ENCODE data around the gene SLC52A3. TPM values are rescaled to one million over a fixed set of nuclear protein-coding genes. Genes with fewer than 3 reads are reported as not detected.
"Not testable (repeated sequence)": the region's sequence is repeated elsewhere in the genome, so short reads cannot be mapped to it uniquely, and the experiment has no call there.

SLC52A3 gene
- total RNA-seq (2014; rRNA removed; shearing (Covaris generic); ENCODE audit: low replicate concordance), result 3.6 and 6.5 TPM in 2 replicates

GRCh38 chr20:768426-768978 is at the start of gene SLC52A3:
TSS of gene SLC52A3 (minus strand) at chr20:768500. CDS start at chr20:765774, 2,726 bp downstream.
- DNase-seq (ENCODE audit: low read depth), result peak; percentile 95
- in situ Hi-C loops (cut with HindIII; ENCODE audit: low pct_unique_long_range_greater_than_20kb, low sequenced_read_pairs), result no loop called here

DNA sequence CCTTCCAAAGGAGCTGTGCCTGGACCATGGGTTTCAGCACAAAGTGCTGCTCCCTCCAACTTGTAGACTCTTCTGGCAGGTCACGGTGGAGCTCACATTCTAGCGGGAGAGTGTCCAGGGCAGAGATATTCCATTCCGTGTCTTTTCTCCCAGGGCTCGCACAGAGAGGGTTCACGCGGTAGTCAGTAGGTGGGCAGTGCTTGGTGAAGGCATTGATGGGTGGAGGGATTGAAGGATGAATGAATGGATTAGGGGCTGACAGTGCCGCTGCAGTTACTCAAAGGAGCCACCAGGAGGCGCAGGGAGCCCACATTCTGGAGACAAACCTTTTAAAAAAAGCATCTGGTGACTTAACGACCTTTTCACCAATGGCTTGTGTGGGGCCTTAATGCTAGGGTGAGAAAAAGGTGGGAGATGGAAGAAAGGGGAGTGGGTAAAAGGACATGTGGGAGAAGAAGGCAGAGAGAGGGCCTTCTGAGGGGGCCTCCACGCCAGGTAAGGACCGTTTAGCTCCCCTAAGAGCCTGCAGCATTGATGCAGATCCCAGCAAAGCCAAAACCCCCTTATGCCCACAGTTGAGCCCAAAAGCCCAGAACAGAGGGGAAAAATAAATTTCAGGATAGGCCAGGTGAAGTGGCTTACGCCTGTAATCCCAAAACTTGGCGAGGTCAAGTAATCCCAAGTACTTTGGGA is 47.8 kb upstream of the SLC52A3 start:
- in situ Hi-C loops (cut with HindIII; ENCODE audit: low pct_unique_long_range_greater_than_20kb, low sequenced_read_pairs), result no loop called here
- peak; percentile 54 for DNase-seq (ENCODE audit: low read depth)

DNA sequence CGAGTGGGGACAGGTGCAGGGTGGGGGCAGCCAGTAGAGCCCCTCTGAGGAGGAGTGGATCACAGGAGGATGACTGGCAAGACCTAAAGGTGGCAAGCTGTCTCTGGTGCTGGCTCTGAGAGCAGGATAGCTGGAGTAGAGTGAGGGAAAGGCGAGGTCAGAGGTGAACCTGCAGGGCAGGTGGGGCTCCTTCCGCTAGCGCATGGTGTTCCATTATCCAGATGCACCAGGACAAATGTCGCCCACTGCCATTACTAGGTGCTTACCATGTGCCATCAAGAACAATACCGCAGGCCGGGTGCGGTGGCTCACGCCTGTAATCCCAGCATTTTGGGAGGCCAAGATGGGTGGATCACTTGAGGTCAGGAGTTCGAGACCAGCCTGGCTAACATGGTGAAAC is 46.9 kb upstream of the SLC52A3 start:
- DNase-seq (ENCODE audit: low read depth), result no peak
- in situ Hi-C loops (cut with HindIII; ENCODE audit: low pct_unique_long_range_greater_than_20kb, low sequenced_read_pairs), result no loop called here

GRCh38 chr20:813390-813789 is 45.1 kb upstream of the SLC52A3 start:
- in situ Hi-C loops (cut with HindIII; ENCODE audit: low pct_unique_long_range_greater_than_20kb, low sequenced_read_pairs), result no loop called here
- no peak for DNase-seq (ENCODE audit: low read depth)

GRCh38 chr20:812435-812814 is 44.1 kb upstream of the SLC52A3 start:
- DNase-seq (ENCODE audit: low read depth); in situ Hi-C loops (cut with HindIII; ENCODE audit: low pct_unique_long_range_greater_than_20kb, low sequenced_read_pairs): not testable (repeated sequence)

DNA sequence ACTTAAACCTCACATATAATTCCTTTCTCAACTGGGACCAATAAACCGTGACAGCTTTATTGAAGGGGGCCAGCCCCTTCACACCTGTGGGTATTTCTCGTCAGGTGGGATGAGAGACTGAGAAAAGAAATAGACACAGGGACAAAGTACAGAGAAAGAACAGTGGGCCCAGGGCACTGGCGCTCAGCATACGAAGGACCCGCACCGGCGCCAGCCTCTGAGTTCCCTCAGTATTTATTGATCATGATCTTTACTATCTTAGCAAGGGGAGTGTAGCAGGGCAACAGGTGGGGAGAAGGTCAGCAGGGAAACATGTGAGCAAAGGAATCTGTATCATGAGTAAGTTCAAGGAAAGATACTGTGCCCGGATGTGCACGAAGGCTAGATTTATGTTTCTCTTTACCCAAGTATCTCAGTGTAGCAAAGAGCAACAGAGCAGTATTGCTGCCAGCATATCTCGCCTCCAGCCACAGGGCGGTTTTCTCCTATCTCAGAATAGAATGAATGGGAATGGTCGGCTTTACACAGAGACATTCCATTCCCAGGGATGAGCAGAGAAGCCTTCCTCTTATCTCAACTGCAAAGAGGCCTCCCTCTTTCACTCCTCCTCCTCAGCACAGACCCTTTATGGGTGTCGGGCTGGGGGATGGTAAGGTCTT is 43.6 kb upstream of the SLC52A3 start:
- DNase-seq (ENCODE audit: low read depth); in situ Hi-C loops (cut with HindIII; ENCODE audit: low pct_unique_long_range_greater_than_20kb, low sequenced_read_pairs): not testable (repeated sequence)

DNA sequence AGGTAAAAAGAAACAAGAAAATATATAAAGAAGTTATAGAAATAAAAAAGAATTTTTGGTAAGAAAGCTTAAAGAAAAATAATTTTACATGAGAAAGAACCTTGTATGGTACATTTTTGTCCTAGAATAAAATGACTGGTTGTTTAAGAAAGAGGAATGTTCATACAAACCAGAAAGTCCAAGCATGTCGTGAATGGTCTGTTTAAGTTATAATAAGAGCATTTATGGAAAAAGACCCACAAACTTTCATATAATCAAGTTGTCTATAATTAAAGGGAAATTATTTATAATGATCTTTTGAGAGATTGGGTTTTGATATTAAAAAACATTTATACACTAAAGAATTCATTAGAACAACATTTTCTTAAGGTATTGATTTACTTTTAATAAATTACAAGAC is 37.4 kb upstream of the SLC52A3 start:
- in situ Hi-C loops (cut with HindIII; ENCODE audit: low pct_unique_long_range_greater_than_20kb, low sequenced_read_pairs), result no loop called here

DNA sequence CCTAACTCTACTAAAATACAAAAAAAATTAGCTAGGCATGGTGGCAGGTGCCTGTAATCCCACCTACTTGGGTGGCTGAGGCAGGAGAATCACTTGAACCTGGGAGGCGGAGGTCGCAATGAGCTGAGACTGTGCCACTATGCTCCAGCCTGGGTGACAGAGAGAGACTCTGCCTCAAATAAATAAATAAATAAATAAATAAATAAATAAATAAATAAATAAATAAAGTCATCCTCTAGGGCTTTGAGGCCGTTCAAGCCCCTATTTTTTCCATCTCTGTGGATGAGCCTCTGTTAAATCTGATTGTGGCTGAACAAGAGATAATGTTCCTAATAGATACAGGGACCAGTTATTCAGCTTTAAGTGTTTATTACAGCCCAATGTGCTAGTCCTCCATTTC is 33.4 kb upstream of the SLC52A3 start:
- in situ Hi-C loops (cut with HindIII; ENCODE audit: low pct_unique_long_range_greater_than_20kb, low sequenced_read_pairs), result no loop called here
- DNase-seq (ENCODE audit: low read depth), result no peak

More for the DNA sequence above, 37.4 kb upstream of the SLC52A3 start:
- DNase-seq (ENCODE audit: low read depth), result peak; percentile 30

DNA sequence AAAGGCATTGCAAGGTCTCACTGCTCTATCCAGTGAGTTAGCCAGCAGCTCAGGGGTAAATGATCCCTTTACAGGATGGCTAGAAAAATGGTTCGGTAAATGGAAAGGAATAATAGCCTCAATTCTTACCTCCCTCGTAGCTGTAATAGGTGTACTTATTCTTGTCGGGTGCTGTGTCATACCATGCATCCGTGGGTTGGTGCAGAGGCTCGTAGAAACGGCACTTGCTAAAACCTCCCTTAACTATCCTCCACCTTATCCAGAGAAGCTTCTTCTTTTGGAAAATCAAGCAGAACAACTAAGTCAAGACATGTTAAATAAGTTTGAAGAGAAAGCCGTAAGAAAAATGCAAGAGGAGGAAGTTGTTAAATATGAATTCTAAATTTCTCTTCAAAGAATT is 31.7 kb upstream of the SLC52A3 start:
- in situ Hi-C loops (cut with HindIII; ENCODE audit: low pct_unique_long_range_greater_than_20kb, low sequenced_read_pairs); DNase-seq (ENCODE audit: low read depth): not testable (repeated sequence)

- in situ Hi-C loops (cut with HindIII; ENCODE audit: low pct_unique_long_range_greater_than_20kb, low sequenced_read_pairs); DNase-seq (ENCODE audit: low read depth): not testable (repeated sequence)
These were observed 30.4 kb upstream of the SLC52A3 start for GRCh38 chr20:798746-799145.

GRCh38 chr20:796921-797320 is 28.6 kb upstream of the SLC52A3 start:
- in situ Hi-C loops (cut with HindIII; ENCODE audit: low pct_unique_long_range_greater_than_20kb, low sequenced_read_pairs), result no loop called here
- no peak for DNase-seq (ENCODE audit: low read depth)

DNA sequence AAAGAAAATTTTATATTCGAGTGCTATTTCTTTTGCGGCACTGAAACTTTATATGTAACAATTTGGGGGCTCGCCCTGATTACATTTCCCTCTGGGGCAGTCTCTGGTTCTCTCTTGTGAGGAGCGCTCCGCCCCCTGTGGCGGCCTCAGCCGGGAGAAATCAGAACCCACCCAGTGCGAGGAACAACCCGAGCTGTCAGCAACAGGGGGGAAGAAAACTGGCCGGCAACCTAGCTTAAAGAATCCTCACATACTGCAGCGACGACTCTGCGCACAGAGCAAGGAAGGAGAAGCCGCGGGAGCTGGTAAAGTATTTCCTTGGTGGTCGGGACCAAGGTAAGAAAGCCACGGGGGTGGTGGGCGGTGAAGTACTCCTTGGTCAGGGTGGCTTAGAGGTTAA is 23.9 kb upstream of the SLC52A3 start:
- DNase-seq (ENCODE audit: low read depth), result no peak
- in situ Hi-C loops (cut with HindIII; ENCODE audit: low pct_unique_long_range_greater_than_20kb, low sequenced_read_pairs), result no loop called here

- no peak for DNase-seq (ENCODE audit: low read depth)
- in situ Hi-C loops (cut with HindIII; ENCODE audit: low pct_unique_long_range_greater_than_20kb, low sequenced_read_pairs), result no loop called here
These were observed 22.8 kb upstream of the SLC52A3 start for GRCh38 chr20:791056-791455.

DNA sequence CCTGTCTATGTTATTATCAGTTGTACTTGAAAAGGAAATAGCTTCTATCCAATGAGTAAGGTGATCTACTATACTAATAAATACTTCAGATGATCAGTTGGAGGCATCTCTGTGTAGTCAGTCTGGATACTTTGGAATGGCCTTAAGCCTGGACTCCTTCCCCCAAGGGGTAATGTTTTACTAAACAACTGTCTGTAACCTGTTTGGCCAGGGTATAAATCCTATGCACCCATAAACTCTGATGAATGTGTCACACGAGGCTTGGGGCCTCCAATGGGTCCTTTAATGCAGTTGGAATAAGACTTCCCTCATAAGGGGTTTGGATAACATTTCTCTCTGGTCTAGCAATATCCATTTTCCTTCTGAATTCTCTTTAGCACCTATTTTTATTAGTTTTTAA is 19.5 kb upstream of the SLC52A3 start:
- in situ Hi-C loops (cut with HindIII; ENCODE audit: low pct_unique_long_range_greater_than_20kb, low sequenced_read_pairs), result no loop called here
- no peak for DNase-seq (ENCODE audit: low read depth)

GRCh38 chr20:779771-780170 is 11.5 kb upstream of the SLC52A3 start:
- no peak for DNase-seq (ENCODE audit: low read depth)
- in situ Hi-C loops (cut with HindIII; ENCODE audit: low pct_unique_long_range_greater_than_20kb, low sequenced_read_pairs), result no loop called here

- no peak for DNase-seq (ENCODE audit: low read depth)
- in situ Hi-C loops (cut with HindIII; ENCODE audit: low pct_unique_long_range_greater_than_20kb, low sequenced_read_pairs), result no loop called here
These were observed 7.9 kb upstream of the SLC52A3 start for GRCh38 chr20:776165-776564.

GRCh38 chr20:775679-776135 is 7.4 kb upstream of the SLC52A3 start:
- no peak for DNase-seq (ENCODE audit: low read depth)
- in situ Hi-C loops (cut with HindIII; ENCODE audit: low pct_unique_long_range_greater_than_20kb, low sequenced_read_pairs), result no loop called here

DNA sequence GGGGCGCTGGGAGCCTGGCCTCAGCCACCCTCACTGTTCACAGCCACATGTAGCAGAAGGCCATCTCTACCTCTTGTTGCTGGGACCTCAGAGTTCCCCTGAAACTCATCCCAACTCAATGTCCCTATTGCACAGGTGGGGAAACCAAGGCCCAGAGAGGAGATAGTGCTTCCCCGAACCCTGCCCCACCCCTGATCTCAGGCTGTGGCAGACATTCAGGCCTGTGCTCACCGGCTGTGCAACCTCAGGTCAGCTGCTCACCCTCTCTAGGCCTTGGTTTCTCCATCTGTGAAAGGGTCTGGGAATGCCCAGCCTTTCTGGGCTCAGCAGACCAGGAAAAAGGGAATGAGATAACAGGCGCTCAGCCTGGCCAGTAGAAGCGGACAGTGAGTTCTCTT is 6.4 kb upstream of the SLC52A3 start:
- in situ Hi-C loops (cut with HindIII; ENCODE audit: low pct_unique_long_range_greater_than_20kb, low sequenced_read_pairs), result no loop called here

GRCh38 chr20:774016-774659 is 5.8 kb upstream of the SLC52A3 start:
- no peak for DNase-seq (ENCODE audit: low read depth)
- in situ Hi-C loops (cut with HindIII; ENCODE audit: low pct_unique_long_range_greater_than_20kb, low sequenced_read_pairs), result no loop called here

More for the DNA sequence above, 6.4 kb upstream of the SLC52A3 start:
- DNase-seq (ENCODE audit: low read depth), result no peak
